WI38 (cell line): ENCODE data around the gene PSTPIP2.

Source experiments
- H3K4me3 ChIP-seq: 2 replicates; pipeline ENCODE4 v1.5.1; 2011; ENCODE audit warnings: low read depth, mild to moderate bottlenecking, control low read depth, low read length
- CTCF ChIP-seq: IDR thresholded peaks from 2 replicates; pipeline ENCODE4 v1.5.1; 2012; ENCODE audit warnings: low read depth, mild to moderate bottlenecking, control low read depth, low read length

The PSTPIP2 gene

GRCh38 chr18:46080156-46080555, 8.1 kb upstream of the PSTPIP2 start:
- H3K4me3 ChIP-seq, result no peak overlapping the region
- no peak for TF ChIP-seq CTCF

DNA sequence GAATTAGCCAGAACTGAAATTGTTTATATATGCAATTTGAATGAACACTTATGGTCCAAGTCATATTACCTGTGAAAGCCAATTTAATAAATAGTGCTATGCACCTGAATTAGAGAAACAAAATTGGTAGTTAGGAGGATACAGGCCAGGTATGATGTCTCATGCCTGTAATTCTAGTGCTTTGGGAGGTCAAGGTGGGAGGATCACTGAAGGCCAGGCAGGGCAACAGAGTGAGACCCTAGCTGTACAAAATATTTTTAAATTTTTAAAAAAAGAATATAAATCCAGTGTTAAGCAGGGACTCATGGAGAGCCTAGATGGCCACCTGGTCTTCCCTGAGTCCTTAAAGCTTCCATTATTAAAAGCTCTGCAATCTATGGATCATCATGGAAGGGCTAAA, 7.3 kb upstream of the PSTPIP2 start:
- TF ChIP-seq CTCF, result no peak
- H3K4me3 ChIP-seq, result no peak overlapping the region

DNA sequence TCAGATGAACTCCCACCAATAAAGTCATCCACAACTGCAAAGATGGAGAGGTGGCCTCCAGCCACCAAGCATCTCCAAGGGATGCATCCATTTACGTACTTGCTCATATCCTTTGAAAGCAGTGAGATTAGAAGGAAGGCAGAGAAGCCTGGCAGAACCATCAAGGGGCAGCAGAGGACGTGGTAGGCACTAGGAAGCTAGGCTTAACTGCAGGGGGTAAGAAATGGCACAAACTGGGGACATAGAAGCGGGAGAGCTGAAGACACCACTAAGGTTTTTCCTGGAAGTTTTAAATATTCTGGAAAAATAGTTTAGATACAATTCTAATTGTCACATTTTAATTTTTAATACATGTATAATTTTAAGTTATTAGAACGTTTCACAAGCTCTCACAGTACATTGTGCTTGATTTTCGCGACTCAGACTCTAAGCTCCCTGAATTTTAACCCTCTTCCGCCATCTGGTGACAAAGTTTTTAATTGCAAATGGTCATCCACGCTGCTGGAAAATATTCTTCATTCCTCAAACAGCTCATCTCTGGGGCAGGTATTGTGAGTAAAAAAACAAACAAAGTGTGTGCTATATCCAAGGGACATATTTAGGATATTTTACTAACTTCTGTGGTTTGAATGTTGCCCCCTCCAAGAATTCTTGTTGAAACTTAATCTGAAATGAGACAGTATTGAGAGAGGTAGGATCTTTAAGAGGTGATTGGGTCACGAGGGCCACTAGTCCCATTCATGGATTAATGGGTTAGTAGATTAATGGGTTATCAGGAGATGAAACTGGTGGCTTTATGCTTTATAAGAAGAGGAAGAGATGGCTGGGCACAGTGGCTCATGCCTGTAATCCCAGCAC, 1.6 kb upstream of the PSTPIP2 start:
- no peak overlapping the region for H3K4me3 ChIP-seq
- peak; percentile 35; the same call in 1 of the 2 replicates for TF ChIP-seq CTCF

- no peak overlapping the region for H3K4me3 ChIP-seq
- no peak for TF ChIP-seq CTCF
Observed at GRCh38 chr18:46072959-46073358, 899 bp upstream of the PSTPIP2 start.

GRCh38 chr18:46072376-46072867, 362 bp upstream of the PSTPIP2 start:
- no peak for TF ChIP-seq CTCF
- H3K4me3 ChIP-seq, result peak overlapping the region; percentile 86

DNA sequence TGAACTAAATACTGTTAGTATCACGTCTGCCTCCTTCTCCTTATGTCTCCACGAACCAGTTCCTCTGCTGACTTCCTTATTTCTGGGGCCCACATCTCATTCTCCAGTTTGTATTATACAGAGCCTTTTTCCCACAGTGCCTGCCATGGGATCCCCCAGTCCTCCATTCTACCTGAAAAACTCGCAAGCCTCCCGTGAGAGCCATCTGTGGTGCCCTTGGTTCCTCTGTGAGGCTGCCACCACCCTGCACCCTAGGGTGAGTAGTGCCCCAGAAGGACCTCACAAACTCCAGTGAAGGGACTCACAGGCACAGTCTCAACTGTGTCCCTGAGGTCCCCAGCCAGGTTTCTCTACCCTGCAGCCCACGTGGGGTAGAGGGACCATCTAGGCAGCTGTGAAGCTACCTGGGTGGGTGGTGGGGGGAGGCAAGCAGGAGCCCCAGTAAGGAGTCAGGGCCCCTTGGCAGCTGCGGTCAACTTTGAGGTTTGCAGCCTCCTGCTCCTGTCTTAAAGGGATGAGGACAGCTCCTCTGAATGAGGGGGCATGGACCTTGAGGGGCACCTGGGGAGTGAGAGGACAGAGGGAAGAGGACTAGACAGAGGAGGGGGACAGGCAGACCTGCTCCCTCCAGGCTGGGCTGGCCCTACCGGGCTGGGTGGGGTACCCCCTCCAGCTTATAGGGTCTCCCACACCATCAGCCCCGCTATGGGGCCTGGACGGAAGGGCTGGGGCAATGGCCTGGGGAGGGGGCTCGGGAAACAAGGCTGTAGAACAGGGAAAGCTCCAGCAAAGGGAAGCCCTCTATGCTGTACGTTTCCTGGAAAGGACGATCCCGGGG, 1.0 kb downstream of the PSTPIP2 start:
- H3K4me3 ChIP-seq, result peak overlapping the region; percentile 86
- no peak for TF ChIP-seq CTCF
